SK-N-SH (cell line): ENCODE measurements around the gene PHEX. TPM values are rescaled to one million over a fixed set of nuclear protein-coding genes. Genes with fewer than 3 reads are reported as not detected.

ENCODE experiments used
- CTCF ChIA-PET: fragments of 300-600, 350-600 bp; formaldehyde crosslinking; extraction: SDS; loops from one replicate; lab custom pipeline; 2021; lab: Yijun Ruan, JAX
- POLR2A ChIA-PET: fragments of 350-600 bp; sonication (Branson Sonifier 250); formaldehyde crosslinking; extraction: SDS; loops from one replicate; lab custom pipeline; 2020; ENCODE audit warnings: antibody characterized with exemption, inconsistent platforms; lab: Yijun Ruan, JAX
- DNase-seq: peaks from one replicate; pipeline ENCODE4 v3.0.0; 2012
- H2AFZ ChIP-seq: fragments of 200-600 bp; sonication (generic); 2 replicates; pipeline ENCODE4 v1.8.1; 2016; ENCODE audit warnings: antibody characterized with exemption, mild to moderate bottlenecking, low read depth
- H3F3A ChIP-seq: fragments of 200-600 bp; sonication (generic); replicated peaks from 2 replicates; pipeline ENCODE3; 2016; ENCODE audit warnings: antibody characterized with exemption, mild to moderate bottlenecking; ENCODE audit not compliant: insufficient read depth
- H3K27ac ChIP-seq, 2 experiments: fragments of 200-500 bp in 1 of 2; fragments of 200-600 bp in 1 of 2; sonication (Bioruptor generic) in 1 of 2; sonication (generic), shearing (Covaris generic) in 1 of 2; 2 replicates each; pipeline versions ENCODE4 v1.5.1 to v1.6.1; 2014 to 2016; ENCODE audit warnings: low read depth in 2 of 2, inconsistent platforms in 1 of 2, low read length in 1 of 2, mild to moderate bottlenecking in 1 of 2, mixed read lengths in 1 of 2
- H3K27me3 ChIP-seq: fragments of 200-600 bp; sonication (generic), shearing (Covaris generic); 2 replicates; pipeline ENCODE4 v1.6.1; 2016; ENCODE audit warnings: mixed run types; ENCODE audit not compliant: insufficient read depth
- H3K36me3 ChIP-seq, 2 experiments: fragments of 200-500 bp in 1 of 2; fragments of 200-600 bp in 1 of 2; sonication (Bioruptor generic) in 1 of 2; sonication (generic) in 1 of 2; replicated peaks in 1 of 2; 2 replicates each; pipeline versions ENCODE3 to v1.5.1; 2014 to 2016; ENCODE audit warnings: low read length in 1 of 2, mild to moderate bottlenecking in 1 of 2; ENCODE audit not compliant: insufficient read depth in 2 of 2, control insufficient read depth in 1 of 2
- H3K4me1 ChIP-seq, 2 experiments: fragments of 200-500 bp in 1 of 2; fragments of 200-600 bp in 1 of 2; sonication (Bioruptor generic) in 1 of 2; sonication (generic), shearing (Covaris generic) in 1 of 2; 2 replicates each; pipeline versions ENCODE4 v1.5.1 to v1.6.1; 2014 to 2016; ENCODE audit warnings: low read depth in 1 of 2, low read length in 1 of 2, mixed run types in 1 of 2; ENCODE audit not compliant: insufficient read depth in 2 of 2, control insufficient read depth in 1 of 2
- H3K4me2 ChIP-seq: fragments of 200-600 bp; sonication (generic), shearing (Covaris generic); 2 replicates; pipeline ENCODE4 v1.6.1; 2017; ENCODE audit warnings: mixed run types
- H3K4me3 ChIP-seq, 2 experiments: fragments of 200-500 bp in 1 of 2; fragments of 200-600 bp in 1 of 2; sonication (Bioruptor generic) in 1 of 2; sonication (generic), shearing (Covaris generic) in 1 of 2; 2 replicates each; pipeline versions ENCODE4 v1.5.1 to v1.8.1; 2014 to 2016; ENCODE audit warnings: low read depth in 2 of 2, inconsistent platforms in 1 of 2, low read length in 1 of 2, mild to moderate bottlenecking in 1 of 2, mixed read lengths in 1 of 2, moderate library complexity in 1 of 2
- H3K79me2 ChIP-seq: fragments of 200-600 bp; sonication (generic); 2 replicates; pipeline ENCODE4 v1.8.1; 2017; ENCODE audit warnings: mild to moderate bottlenecking; ENCODE audit not compliant: insufficient read depth
- H3K9ac ChIP-seq: fragments of 200-600 bp; sonication (generic); 2 replicates; pipeline ENCODE4 v1.6.1; 2017; ENCODE audit warnings: mixed run types
- H3K9me2 ChIP-seq: fragments of 200-600 bp; sonication (generic); 2 replicates; pipeline ENCODE4 v1.6.1; 2017; ENCODE audit warnings: mixed run types
- H3K9me3 ChIP-seq: fragments of 200-600 bp; sonication (generic); 2 replicates; pipeline ENCODE4 v1.6.1; 2017; ENCODE audit warnings: mixed run types, mild to moderate bottlenecking, moderate library complexity
- H4K20me1 ChIP-seq: fragments of 200-600 bp; sonication (generic); 2 replicates; pipeline ENCODE4 v1.6.1; 2017; ENCODE audit warnings: mild to moderate bottlenecking, mixed run types; ENCODE audit not compliant: insufficient read depth
- EP300 ChIP-seq, 2 experiments: IDR thresholded peaks; 2 replicates each; pipeline versions ENCODE4 v1.4.0 to v1.6.1; 2012; ENCODE audit warnings: borderline replicate concordance in 1 of 2, low read depth in 1 of 2, low read length in 1 of 2
- FOXM1 ChIP-seq: IDR thresholded peaks from 2 replicates; pipeline ENCODE4 v1.4.0; 2012; ENCODE audit warnings: low read depth, mild to moderate bottlenecking
- GABPA ChIP-seq: IDR thresholded peaks from 2 replicates; pipeline ENCODE4 v1.4.0; 2012; ENCODE audit warnings: low read depth, mild to moderate bottlenecking
- GATA2 ChIP-seq: sonication (generic); formaldehyde crosslinking; IDR thresholded peaks from 2 replicates; pipeline ENCODE4 v1.5.0; 2020; ENCODE audit warnings: mild to moderate bottlenecking, missing genetic modification reagents
- JUND ChIP-seq: IDR thresholded peaks from 2 replicates; pipeline ENCODE4 v1.4.0; 2012
- MEF2A ChIP-seq: IDR thresholded peaks from 2 replicates; pipeline ENCODE4 v1.4.0; 2012; ENCODE audit warnings: low read depth, borderline replicate concordance
- MXI1 ChIP-seq: IDR thresholded peaks from 2 replicates; pipeline ENCODE4 v1.6.1; 2012; ENCODE audit warnings: mild to moderate bottlenecking, low read depth, low read length, improper control_type of control experiment
- NFIC ChIP-seq: IDR thresholded peaks from 2 replicates; pipeline ENCODE4 v1.4.0; 2012; ENCODE audit warnings: borderline replicate concordance
- NRF1 ChIP-seq: IDR thresholded peaks from 2 replicates; pipeline ENCODE4 v1.6.1; 2012; ENCODE audit warnings: low read depth, mild to moderate bottlenecking, low read length
- RCOR1 ChIP-seq: fragments of 150-350 bp; IDR thresholded peaks from 2 replicates; pipeline ENCODE4 v1.6.1; 2017; ENCODE audit warnings: antibody characterized with exemption, low read length
- SIN3A ChIP-seq: IDR thresholded peaks from 2 replicates; pipeline ENCODE4 v1.6.1; 2012; ENCODE audit warnings: low read depth, mild to moderate bottlenecking, low read length, moderate library complexity, borderline replicate concordance
- SMC3 ChIP-seq: IDR thresholded peaks from 2 replicates; pipeline ENCODE4 v1.6.1; 2012; ENCODE audit warnings: low read depth, low read length, improper control_type of control experiment
- TCF12 ChIP-seq: IDR thresholded peaks from 2 replicates; pipeline ENCODE4 v1.4.0; 2012
- YY1 ChIP-seq: IDR thresholded peaks from 2 replicates; pipeline ENCODE4 v1.4.0; 2012; ENCODE audit warnings: low read depth, mild to moderate bottlenecking
- WGBS: methylation state at CpG from one replicate; pipeline ENCODE4 v1.1.6; 2017; ENCODE audit warnings: low lambda C conversion rate; 5-methylcytosine and 5-hydroxymethylcytosine counted together
- polyA plus RNA-seq, 3 experiments: library from polyadenylated mRNA; depleted of rRNA; stranded (reverse); fragments of >200 nt; gene quantifications; 2 replicates each; pipeline ENCODE4 v1.2.3, GENCODE V29; 2012
- TF ChIP-seq, protein P1 (sequence below): fragments of 200-600 bp; sonication (generic); IDR thresholded peaks from 2 replicates; pipeline ENCODE4 v1.6.1; 2017; ENCODE audit warnings: antibody characterized with exemption, mild to moderate bottlenecking, moderate library complexity
- TF ChIP-seq, protein P2 (sequence below): IDR thresholded peaks from 2 replicates; pipeline ENCODE4 v1.4.0; 2012; ENCODE audit warnings: low read depth, borderline replicate concordance
- TF ChIP-seq, protein P3 (sequence below): fragments of 150-350 bp; IDR thresholded peaks from 2 replicates; pipeline ENCODE4 v1.6.1; 2016; ENCODE audit warnings: mild to moderate bottlenecking, low read depth, low read length
- TF ChIP-seq, protein P4 (sequence below): IDR thresholded peaks from 2 replicates; pipeline ENCODE4 v1.4.0; 2012; ENCODE audit warnings: low read depth
- TF ChIP-seq, protein P5 (sequence below): IDR thresholded peaks from 2 replicates; pipeline ENCODE4; 2012
- TF ChIP-seq, protein P6 (sequence below): IDR thresholded peaks from 2 replicates; pipeline ENCODE4 v1.6.1; 2012; ENCODE audit warnings: mild to moderate bottlenecking, low read depth, low read length, moderate library complexity

Gene PHEX
- polyA plus RNA-seq, 1 of the 3 experiments (the other 2 are of a cell fraction): 0.35 TPM

DNA sequence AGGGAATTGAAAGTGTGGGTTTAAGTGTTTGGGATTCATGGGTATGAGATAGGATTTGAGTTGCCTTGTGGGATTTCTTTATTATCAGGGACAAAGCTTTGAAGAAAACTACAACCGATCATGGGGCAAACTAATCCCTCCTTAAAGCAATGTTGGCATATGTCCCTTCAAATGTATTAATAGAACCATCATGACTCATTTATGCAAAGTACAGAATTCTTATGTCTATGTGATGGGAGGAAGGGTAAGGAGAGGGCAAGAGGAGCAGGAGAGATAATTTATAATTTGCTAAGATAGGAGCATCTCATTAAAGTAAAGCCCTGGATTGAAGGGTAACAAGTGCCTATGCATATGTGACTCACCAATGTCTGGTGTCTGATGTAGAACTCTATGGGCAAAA lies 94.2 kb downstream of the PHEX start:
- no peaks in the 10 kb centered on the region for H4K20me1 ChIP-seq
- H3K79me2 ChIP-seq: no peaks in the 10 kb centered on the region
- WGBS: 33% methylated on average over 1 of the region's 1 CpG
- H3K9ac ChIP-seq: no peak overlapping the region
- H3K36me3 ChIP-seq: no peaks in the 10 kb centered on the region
- no peak overlapping the region for H3K4me2 ChIP-seq
- ChIA-PET POLR2A (no interaction called here), CTCF (interaction anchor here (1.4 kb wide), 1 partner anchor 141 kb away, joined by 3 read pairs; no protein-coding TSS in a partner anchor)
- no peak overlapping the region for H3K4me3 ChIP-seq
- no peaks in the 10 kb centered on the region for H3K9me2 ChIP-seq
- no peaks in the 10 kb centered on the region; the same call in 1 of the 2 replicates for H3K27me3 ChIP-seq
- no peak for TF ChIP-seq JUND
- no peak for TF ChIP-seq GATA2 (CRISPR knock-in tag)
- TF ChIP-seq NRF1: no peak
- TF ChIP-seq, protein P1, sequence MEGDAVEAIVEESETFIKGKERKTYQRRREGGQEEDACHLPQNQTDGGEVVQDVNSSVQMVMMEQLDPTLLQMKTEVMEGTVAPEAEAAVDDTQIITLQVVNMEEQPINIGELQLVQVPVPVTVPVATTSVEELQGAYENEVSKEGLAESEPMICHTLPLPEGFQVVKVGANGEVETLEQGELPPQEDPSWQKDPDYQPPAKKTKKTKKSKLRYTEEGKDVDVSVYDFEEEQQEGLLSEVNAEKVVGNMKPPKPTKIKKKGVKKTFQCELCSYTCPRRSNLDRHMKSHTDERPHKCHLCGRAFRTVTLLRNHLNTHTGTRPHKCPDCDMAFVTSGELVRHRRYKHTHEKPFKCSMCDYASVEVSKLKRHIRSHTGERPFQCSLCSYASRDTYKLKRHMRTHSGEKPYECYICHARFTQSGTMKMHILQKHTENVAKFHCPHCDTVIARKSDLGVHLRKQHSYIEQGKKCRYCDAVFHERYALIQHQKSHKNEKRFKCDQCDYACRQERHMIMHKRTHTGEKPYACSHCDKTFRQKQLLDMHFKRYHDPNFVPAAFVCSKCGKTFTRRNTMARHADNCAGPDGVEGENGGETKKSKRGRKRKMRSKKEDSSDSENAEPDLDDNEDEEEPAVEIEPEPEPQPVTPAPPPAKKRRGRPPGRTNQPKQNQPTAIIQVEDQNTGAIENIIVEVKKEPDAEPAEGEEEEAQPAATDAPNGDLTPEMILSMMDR: no peak
- TF ChIP-seq, protein P2, sequence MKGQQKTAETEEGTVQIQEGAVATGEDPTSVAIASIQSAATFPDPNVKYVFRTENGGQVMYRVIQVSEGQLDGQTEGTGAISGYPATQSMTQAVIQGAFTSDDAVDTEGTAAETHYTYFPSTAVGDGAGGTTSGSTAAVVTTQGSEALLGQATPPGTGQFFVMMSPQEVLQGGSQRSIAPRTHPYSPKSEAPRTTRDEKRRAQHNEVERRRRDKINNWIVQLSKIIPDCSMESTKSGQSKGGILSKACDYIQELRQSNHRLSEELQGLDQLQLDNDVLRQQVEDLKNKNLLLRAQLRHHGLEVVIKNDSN: no peak
- no peak for TF ChIP-seq EP300 (IDR thresholded peaks at IDR 0.05; ENCODE audit: borderline replicate concordance in 1 of 2, low read depth in 1 of 2, low read length in 1 of 2)
- no peak for TF ChIP-seq TCF12
- TF ChIP-seq, protein P3, sequence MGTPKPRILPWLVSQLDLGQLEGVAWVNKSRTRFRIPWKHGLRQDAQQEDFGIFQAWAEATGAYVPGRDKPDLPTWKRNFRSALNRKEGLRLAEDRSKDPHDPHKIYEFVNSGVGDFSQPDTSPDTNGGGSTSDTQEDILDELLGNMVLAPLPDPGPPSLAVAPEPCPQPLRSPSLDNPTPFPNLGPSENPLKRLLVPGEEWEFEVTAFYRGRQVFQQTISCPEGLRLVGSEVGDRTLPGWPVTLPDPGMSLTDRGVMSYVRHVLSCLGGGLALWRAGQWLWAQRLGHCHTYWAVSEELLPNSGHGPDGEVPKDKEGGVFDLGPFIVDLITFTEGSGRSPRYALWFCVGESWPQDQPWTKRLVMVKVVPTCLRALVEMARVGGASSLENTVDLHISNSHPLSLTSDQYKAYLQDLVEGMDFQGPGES: no peak
- no peak for TF ChIP-seq MXI1
- no peak for TF ChIP-seq YY1
- TF ChIP-seq GABPA: no peak
- TF ChIP-seq RCOR1: no peak
- TF ChIP-seq NFIC: no peak
- TF ChIP-seq, protein P4, sequence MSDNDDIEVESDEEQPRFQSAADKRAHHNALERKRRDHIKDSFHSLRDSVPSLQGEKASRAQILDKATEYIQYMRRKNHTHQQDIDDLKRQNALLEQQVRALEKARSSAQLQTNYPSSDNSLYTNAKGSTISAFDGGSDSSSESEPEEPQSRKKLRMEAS: no peak
- TF ChIP-seq, protein P5, sequence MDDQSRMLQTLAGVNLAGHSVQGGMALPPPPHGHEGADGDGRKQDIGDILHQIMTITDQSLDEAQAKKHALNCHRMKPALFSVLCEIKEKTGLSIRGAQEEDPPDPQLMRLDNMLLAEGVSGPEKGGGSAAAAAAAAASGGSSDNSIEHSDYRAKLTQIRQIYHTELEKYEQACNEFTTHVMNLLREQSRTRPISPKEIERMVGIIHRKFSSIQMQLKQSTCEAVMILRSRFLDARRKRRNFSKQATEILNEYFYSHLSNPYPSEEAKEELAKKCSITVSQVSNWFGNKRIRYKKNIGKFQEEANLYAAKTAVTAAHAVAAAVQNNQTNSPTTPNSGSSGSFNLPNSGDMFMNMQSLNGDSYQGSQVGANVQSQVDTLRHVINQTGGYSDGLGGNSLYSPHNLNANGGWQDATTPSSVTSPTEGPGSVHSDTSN: no peak
- no peak for TF ChIP-seq SIN3A
- no peak for TF ChIP-seq FOXM1
- TF ChIP-seq, protein P6, sequence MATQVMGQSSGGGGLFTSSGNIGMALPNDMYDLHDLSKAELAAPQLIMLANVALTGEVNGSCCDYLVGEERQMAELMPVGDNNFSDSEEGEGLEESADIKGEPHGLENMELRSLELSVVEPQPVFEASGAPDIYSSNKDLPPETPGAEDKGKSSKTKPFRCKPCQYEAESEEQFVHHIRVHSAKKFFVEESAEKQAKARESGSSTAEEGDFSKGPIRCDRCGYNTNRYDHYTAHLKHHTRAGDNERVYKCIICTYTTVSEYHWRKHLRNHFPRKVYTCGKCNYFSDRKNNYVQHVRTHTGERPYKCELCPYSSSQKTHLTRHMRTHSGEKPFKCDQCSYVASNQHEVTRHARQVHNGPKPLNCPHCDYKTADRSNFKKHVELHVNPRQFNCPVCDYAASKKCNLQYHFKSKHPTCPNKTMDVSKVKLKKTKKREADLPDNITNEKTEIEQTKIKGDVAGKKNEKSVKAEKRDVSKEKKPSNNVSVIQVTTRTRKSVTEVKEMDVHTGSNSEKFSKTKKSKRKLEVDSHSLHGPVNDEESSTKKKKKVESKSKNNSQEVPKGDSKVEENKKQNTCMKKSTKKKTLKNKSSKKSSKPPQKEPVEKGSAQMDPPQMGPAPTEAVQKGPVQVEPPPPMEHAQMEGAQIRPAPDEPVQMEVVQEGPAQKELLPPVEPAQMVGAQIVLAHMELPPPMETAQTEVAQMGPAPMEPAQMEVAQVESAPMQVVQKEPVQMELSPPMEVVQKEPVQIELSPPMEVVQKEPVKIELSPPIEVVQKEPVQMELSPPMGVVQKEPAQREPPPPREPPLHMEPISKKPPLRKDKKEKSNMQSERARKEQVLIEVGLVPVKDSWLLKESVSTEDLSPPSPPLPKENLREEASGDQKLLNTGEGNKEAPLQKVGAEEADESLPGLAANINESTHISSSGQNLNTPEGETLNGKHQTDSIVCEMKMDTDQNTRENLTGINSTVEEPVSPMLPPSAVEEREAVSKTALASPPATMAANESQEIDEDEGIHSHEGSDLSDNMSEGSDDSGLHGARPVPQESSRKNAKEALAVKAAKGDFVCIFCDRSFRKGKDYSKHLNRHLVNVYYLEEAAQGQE: no peak
- TF ChIP-seq MEF2A: no peak
- no peak for TF ChIP-seq SMC3
- peaks cover 3% of the 10 kb centered on the region for H3F3A ChIP-seq
- no peak overlapping the region for H2AFZ ChIP-seq
- no peaks in the 10 kb centered on the region for H3K4me1 ChIP-seq
- DNase-seq: no peak
- peak overlapping the region in 1 of 2 experiments; percentile 47; a peak in 1 of 4 replicates for H3K27ac ChIP-seq
- H3K9me3 ChIP-seq: no peaks in the 10 kb centered on the region
